IMR-90 (cell line): ENCODE data around the gene CEP76. TPM values are rescaled to one million over a fixed set of nuclear protein-coding genes. Genes with fewer than 3 reads are reported as not detected.
"Not testable (repeated sequence)": the region's sequence is repeated elsewhere in the genome, so short reads cannot be mapped to it uniquely, and the experiment has no call there.

Experiments
- ATAC-seq: fragments of 200-7000 bp; cut with Tn5 transposase; 2 replicates; pipeline ENCODE4 v1.9.1; 2020; ENCODE audit warnings: low read depth, mild to moderate bottlenecking, moderate library complexity
- BruUV-seq: library from RNA; stranded (reverse); fragments of 400-500 nt; replicated peaks from 2 replicates; lab custom pipeline; 2021; lab: Mats Ljungman, UMichigan
- CTCF ChIA-PET: fragments of 300-600 bp; formaldehyde crosslinking; extraction: SDS; loops from one replicate; lab custom pipeline; 2021; ENCODE audit warnings: antibody characterized with exemption; lab: Yijun Ruan, JAX
- POLR2A ChIA-PET: fragments of 300-600 bp; sonication (Branson Sonifier 250); formaldehyde crosslinking; loops from one replicate; lab custom pipeline; 2022; ENCODE audit warnings: antibody characterized with exemption; ENCODE audit not compliant: unreplicated experiment; lab: Charles Lee
- DNase-seq: peaks from one replicate; pipeline ENCODE4 v3.0.0; 2013
- H2AFZ ChIP-seq: replicated peaks from 2 replicates; pipeline ENCODE3; 2013; ENCODE audit warnings: low read length, mild to moderate bottlenecking; ENCODE audit not compliant: poor library complexity
- H2AK5ac ChIP-seq: 2 replicates; pipeline ENCODE4 v1.6.1; 2013; ENCODE audit warnings: low read depth, low read length, inconsistent platforms
- H2AK9ac ChIP-seq: replicated peaks from 2 replicates; pipeline ENCODE3; 2013; ENCODE audit warnings: mild to moderate bottlenecking, low read depth, low read length, moderate library complexity; ENCODE audit not compliant: poor library complexity
- H2BK120ac ChIP-seq: 2 replicates; pipeline ENCODE4 v1.6.1; 2013; ENCODE audit warnings: low read depth, low read length, inconsistent platforms
- H2BK15ac ChIP-seq: 3 replicates; pipeline ENCODE4 v1.6.1; 2013; ENCODE audit warnings: low read depth, low read length, inconsistent platforms
- H2BK20ac ChIP-seq: 2 replicates; pipeline ENCODE4 v1.6.1; 2013; ENCODE audit warnings: low read depth, mild to moderate bottlenecking, inconsistent platforms, low read length, moderate library complexity
- H2BK5ac ChIP-seq: 2 replicates; pipeline ENCODE4 v1.6.1; 2013; ENCODE audit warnings: mild to moderate bottlenecking, low read depth, low read length, inconsistent platforms; ENCODE audit not compliant: poor library complexity, severe bottlenecking
- H3K14ac ChIP-seq: replicated peaks from 2 replicates; pipeline ENCODE4 v1.6.1; 2013; ENCODE audit warnings: low read depth, low read length, inconsistent platforms
- H3K18ac ChIP-seq: 2 replicates; pipeline ENCODE4 v1.6.1; 2013; ENCODE audit warnings: low read depth, low read length, control low read depth
- H3K23ac ChIP-seq: 2 replicates; pipeline ENCODE4 v1.6.1; 2013; ENCODE audit warnings: low read depth, low read length, inconsistent platforms
- H3K27ac ChIP-seq: 2 replicates; pipeline ENCODE4 v1.5.1; 2013; ENCODE audit warnings: mild to moderate bottlenecking, control low read depth, low read length; ENCODE audit not compliant: insufficient read depth
- H3K27me3 ChIP-seq: 2 replicates; pipeline ENCODE4 v1.6.1; 2013; ENCODE audit warnings: low read length; ENCODE audit not compliant: control insufficient read depth, insufficient read depth
- H3K36me3 ChIP-seq: 2 replicates; pipeline ENCODE4 v1.6.1; 2013; ENCODE audit warnings: low read length, mixed read lengths; ENCODE audit not compliant: control insufficient read depth, insufficient read depth
- H3K4ac ChIP-seq: 2 replicates; pipeline ENCODE4 v1.6.1; 2013; ENCODE audit warnings: low read depth, low read length, inconsistent platforms
- H3K4me1 ChIP-seq: 2 replicates; pipeline ENCODE4 v1.6.1; 2013; ENCODE audit warnings: low read length, mixed read lengths; ENCODE audit not compliant: control insufficient read depth, insufficient read depth
- H3K4me2 ChIP-seq: 2 replicates; pipeline ENCODE4 v1.6.1; 2013; ENCODE audit warnings: low read depth, mild to moderate bottlenecking, control low read depth, low read length, moderate library complexity
- H3K4me3 ChIP-seq: 2 replicates; pipeline ENCODE4 v1.5.1; 2013; ENCODE audit warnings: low read depth, mild to moderate bottlenecking, control low read depth, low read length, moderate library complexity; ENCODE audit not compliant: insufficient read depth
- H3K56ac ChIP-seq: 2 replicates; pipeline ENCODE4 v1.6.1; 2013; ENCODE audit warnings: low read length, inconsistent platforms; ENCODE audit not compliant: insufficient read depth; ENCODE audit errors: extremely low read depth
- H3K79me1 ChIP-seq, 2 experiments: 2 replicates each; pipeline ENCODE4 v1.6.1; 2013; ENCODE audit warnings: low read length in 2 of 2, inconsistent platforms in 1 of 2, low read depth in 1 of 2
- H3K9ac ChIP-seq: 2 replicates; pipeline ENCODE4 v1.6.1; 2013; ENCODE audit warnings: low read depth, low read length, control low read depth
- H3K9me1 ChIP-seq: 2 replicates; pipeline ENCODE4 v1.6.1; 2013; ENCODE audit warnings: low read length, inconsistent platforms; ENCODE audit not compliant: insufficient read depth
- H3K9me3 ChIP-seq: 2 replicates; pipeline ENCODE4 v1.6.1; 2013; ENCODE audit warnings: low read length; ENCODE audit not compliant: control insufficient read depth, insufficient read depth
- H4K20me1 ChIP-seq: 2 replicates; pipeline ENCODE4 v1.6.1; 2013; ENCODE audit warnings: low read length, inconsistent platforms; ENCODE audit not compliant: insufficient read depth
- H4K5ac ChIP-seq: 2 replicates; pipeline ENCODE4 v1.6.1; 2013; ENCODE audit warnings: mild to moderate bottlenecking, low read depth, low read length, control low read depth
- H4K8ac ChIP-seq, 2 experiments: 2 replicates each; pipeline ENCODE4 v1.6.1; 2013; ENCODE audit warnings: low read depth in 2 of 2, low read length in 2 of 2, control low read depth in 1 of 2, inconsistent platforms in 1 of 2
- H4K91ac ChIP-seq: 2 replicates; pipeline ENCODE4 v1.6.1; 2013; ENCODE audit warnings: low read depth, low read length, inconsistent platforms; ENCODE audit not compliant: insufficient read depth
- WGBS, 2 experiments: methylation state at CpG; one replicate each; pipeline versions ENCODE4 v1.1.5 to v1.1.7; 2013; ENCODE audit warnings: missing lambda C conversion rate in 2 of 2; ENCODE audit not compliant: insufficient read length in 1 of 2; ENCODE audit errors: extremely low coverage in 2 of 2; 5-methylcytosine and 5-hydroxymethylcytosine counted together
- dilution Hi-C: fragments of 300-500 bp; cut with HindIII; formaldehyde crosslinking; loops from one replicate; pipeline ENCODE4 v1.14.3; 2018; ENCODE audit warnings: low sequenced_read_pairs; ENCODE audit not compliant: unreplicated experiment
- in situ Hi-C: fragments of 300-500 bp; cut with MboI; formaldehyde crosslinking; loops from 3 replicates; pipeline ENCODE4 v1.14.3; 2019; ENCODE audit warnings: low sequenced_read_pairs, inconsistent platforms, mixed read lengths
- intact Hi-C: fragments of 100-400 bp; cut with micrococcal nuclease; formaldehyde crosslinking; loops from 2 replicates; pipeline ENCODE4 v1.10.0; 2022
- polyA plus RNA-seq, 3 experiments: library from polyadenylated mRNA; depleted of rRNA; stranded (reverse); fragments of >200 nt; gene quantifications; 2 replicates each; pipeline ENCODE4 v1.2.3, GENCODE V29; 2012; ENCODE audit warnings: low replicate concordance in 1 of 3
- total RNA-seq: library from RNA; depleted of rRNA; stranded (reverse); fragments of >200 nt; gene quantifications from 2 replicates; pipeline ENCODE4 v1.2.3, GENCODE V29; 2012

The CEP76 gene
- total and polyA plus RNA-seq, 2 of the 4 experiments (the other 2 are of a cell fraction) = 5.1 to 8.1 TPM

GRCh38 chr18:12627199-12627598 is 75.3 kb downstream of the CEP76 start:
- H3K4ac ChIP-seq, intact Hi-C loops, H2AK9ac ChIP-seq, H2BK15ac ChIP-seq, H3K9me1 ChIP-seq, dilution Hi-C loops, H3K14ac ChIP-seq, H4K8ac ChIP-seq, H2AFZ ChIP-seq, H2BK120ac ChIP-seq, BruUV-seq, CTCF ChIA-PET, H3K9me3 ChIP-seq, H2BK20ac ChIP-seq, POLR2A ChIA-PET, H4K20me1 ChIP-seq, H2BK5ac ChIP-seq, H3K4me1 ChIP-seq, H3K9ac ChIP-seq, H3K4me3 ChIP-seq, DNase-seq, in situ Hi-C loops, H4K91ac ChIP-seq, H3K36me3 ChIP-seq, H3K4me2 ChIP-seq, H4K5ac ChIP-seq, H3K27ac ChIP-seq, H3K56ac ChIP-seq, H3K18ac ChIP-seq, H2AK5ac ChIP-seq, H3K23ac ChIP-seq, H3K27me3 ChIP-seq, ATAC-seq: not testable (repeated sequence)
- no CpG with 5 or more reads among the region's 3 CpGs for WGBS, 2 experiments
- H3K79me1 ChIP-seq = peaks cover 11 to 30% of the 10 kb centered on the region in 2 experiments
